HEK293T (cell line): Measurements from ENCODE around the gene CAMKMT.

Experiments used
- CTCF ChIA-PET: fragments of 350-600 bp; formaldehyde crosslinking; extraction: SDS; loops from one replicate; lab custom pipeline; 2021; ENCODE audit warnings: antibody characterized with exemption, inconsistent platforms; lab: Yijun Ruan, JAX
- POLR2A ChIA-PET: fragments of 350-600 bp; formaldehyde crosslinking; extraction: SDS; loops from one replicate; lab custom pipeline; 2020; ENCODE audit warnings: antibody characterized with exemption, inconsistent platforms; lab: Yijun Ruan, JAX
- DNase-seq: peaks from one replicate; pipeline ENCODE4 v3.0.0; 2012; ENCODE audit warnings: mixed read lengths; ENCODE audit errors: extremely low spot score
- ARNT ChIP-seq: fragments of 450-650 bp; IDR thresholded peaks from 2 replicates; pipeline ENCODE4 v1.6.1; 2017; ENCODE audit warnings: mild to moderate bottlenecking
- BHLHE40 ChIP-seq: fragments of 450-650 bp; IDR thresholded peaks from 2 replicates; pipeline ENCODE4 v1.6.1; 2016; ENCODE audit warnings: mild to moderate bottlenecking, moderate library complexity, borderline replicate concordance
- CTBP1 ChIP-seq: fragments of 450-650 bp; IDR thresholded peaks from 2 replicates; pipeline ENCODE4 v1.6.1; 2016; ENCODE audit warnings: borderline replicate concordance
- ELF4 ChIP-seq: fragments of 450-650 bp; IDR thresholded peaks from 2 replicates; pipeline ENCODE4 v1.6.1; 2017; ENCODE audit warnings: antibody characterized with exemption
- FOXA1 ChIP-seq: fragments of 450-650 bp; IDR thresholded peaks from 2 replicates; pipeline ENCODE4 v1.6.1; 2016; ENCODE audit warnings: mild to moderate bottlenecking
- FOXK2 ChIP-seq: fragments of 450-650 bp; IDR thresholded peaks from 2 replicates; pipeline ENCODE4 v1.6.1; 2016; ENCODE audit warnings: mild to moderate bottlenecking
- FOXM1 ChIP-seq: fragments of 450-650 bp; IDR thresholded peaks from 2 replicates; pipeline ENCODE4 v1.6.1; 2017; ENCODE audit warnings: mild to moderate bottlenecking, borderline replicate concordance
- HDGF ChIP-seq: fragments of 450-650 bp; IDR thresholded peaks from 2 replicates; pipeline ENCODE4 v1.6.1; 2017; ENCODE audit warnings: antibody characterized with exemption, borderline replicate concordance
- L3MBTL2 ChIP-seq: fragments of 450-650 bp; conservative IDR thresholded peaks from 2 replicates; pipeline ENCODE4 v1.6.1; 2016; ENCODE audit warnings: mild to moderate bottlenecking
- LEF1 ChIP-seq: fragments of 450-650 bp; IDR thresholded peaks from 2 replicates; pipeline ENCODE4 v1.6.1; 2017; ENCODE audit warnings: mild to moderate bottlenecking, borderline replicate concordance
- NFRKB ChIP-seq: fragments of 450-650 bp; IDR thresholded peaks from 2 replicates; pipeline ENCODE4 v1.6.1; 2016; ENCODE audit warnings: mild to moderate bottlenecking, moderate library complexity
- PKNOX1 ChIP-seq: fragments of 450-650 bp; IDR thresholded peaks from 2 replicates; pipeline ENCODE4 v1.6.1; 2016
- SP1 ChIP-seq: fragments of 450-650 bp; IDR thresholded peaks from 2 replicates; pipeline ENCODE4 v1.6.1; 2017
- SUZ12 ChIP-seq: fragments of 450-650 bp; IDR thresholded peaks from 2 replicates; pipeline ENCODE4 v1.6.1; 2016; ENCODE audit warnings: mild to moderate bottlenecking
- TARDBP ChIP-seq: fragments of 450-650 bp; IDR thresholded peaks from 2 replicates; pipeline ENCODE4 v1.6.1; 2016
- ZNF384 ChIP-seq: fragments of 450-650 bp; IDR thresholded peaks from 2 replicates; pipeline ENCODE4 v1.6.1; 2016

CAMKMT gene

DNA sequence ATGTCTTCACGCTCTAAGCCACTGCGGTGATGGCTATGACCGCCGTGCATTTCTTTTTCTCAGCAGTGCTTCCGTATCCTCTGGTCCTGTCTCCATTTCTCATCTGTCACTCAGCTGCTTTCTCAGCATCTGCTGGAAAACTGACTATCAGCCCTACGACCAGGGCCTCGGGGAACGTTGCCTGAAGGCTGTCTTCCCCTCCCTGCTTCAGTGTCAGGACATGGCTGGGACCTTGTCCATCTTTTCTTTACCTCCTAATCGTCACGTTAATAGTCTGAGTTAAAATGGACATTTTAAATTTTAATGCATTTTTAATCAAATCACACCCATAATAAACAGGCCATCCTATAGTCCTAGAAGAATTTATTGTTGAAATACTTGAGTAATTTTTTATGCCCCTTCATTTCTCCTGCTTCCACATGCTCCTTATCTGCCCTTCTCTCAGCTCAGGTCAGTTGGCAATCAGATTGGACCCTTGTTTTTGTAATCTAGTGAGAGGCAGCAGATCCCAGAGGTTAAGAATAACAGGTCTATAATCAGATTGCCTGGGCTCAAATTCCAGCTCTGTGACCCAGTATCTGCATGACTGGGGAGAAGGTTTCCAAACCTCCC lies 329.5 kb downstream of the CAMKMT start:
- ChIA-PET CTCF (no interaction called here), POLR2A (no interaction called here)
- TF ChIP-seq FOXK2 (no peak), SP1 (no peak), LEF1 (no peak), HDGF (no peak), PKNOX1 (no peak), TARDBP (no peak), NFRKB (no peak), BHLHE40 (no peak), L3MBTL2 (no peak), ARNT (no peak), FOXM1 (no peak), ZNF384 (no peak), ELF4 (no peak), CTBP1 (no peak), SUZ12 (no peak), FOXA1 (no peak)
- no peak for DNase-seq

DNA sequence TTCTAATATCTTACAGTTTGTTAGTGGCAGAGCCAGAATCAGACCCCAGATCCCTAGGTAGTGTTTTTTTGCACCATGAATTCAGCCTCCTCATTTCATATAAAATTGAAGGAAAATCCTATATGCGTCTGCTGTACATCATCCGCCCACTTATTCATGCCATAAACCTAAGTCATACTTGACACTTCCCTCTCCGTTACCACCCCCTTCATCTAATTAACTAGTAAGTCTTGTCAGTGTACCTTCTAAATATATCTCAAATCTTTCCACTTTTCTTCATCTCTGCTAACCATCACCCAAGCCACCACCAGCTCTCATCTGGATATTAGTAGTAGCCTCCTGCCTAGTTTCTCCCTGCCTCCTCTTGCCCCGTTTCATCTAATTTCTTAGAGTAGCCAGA lies 331.1 kb downstream of the CAMKMT start:
- CTCF ChIA-PET: no interaction called here
- POLR2A ChIA-PET: no interaction called here
- DNase-seq: no peak

GRCh38 chr2:44700824-44701223 lies 339.1 kb downstream of the CAMKMT start:
- POLR2A ChIA-PET: no interaction called here
- CTCF ChIA-PET: no interaction called here
- TF ChIP-seq L3MBTL2 (no peak), BHLHE40 (no peak), LEF1 (no peak), HDGF (no peak), FOXA1 (no peak)
- no peak for DNase-seq

More for the DNA sequence above, 331.1 kb downstream of the CAMKMT start:
- TF ChIP-seq LEF1 (no peak), PKNOX1 (no peak), TARDBP (no peak), FOXM1 (no peak), CTBP1 (no peak), L3MBTL2 (no peak), NFRKB (no peak), ELF4 (no peak), SP1 (no peak), ARNT (no peak), FOXA1 (no peak)

DNA sequence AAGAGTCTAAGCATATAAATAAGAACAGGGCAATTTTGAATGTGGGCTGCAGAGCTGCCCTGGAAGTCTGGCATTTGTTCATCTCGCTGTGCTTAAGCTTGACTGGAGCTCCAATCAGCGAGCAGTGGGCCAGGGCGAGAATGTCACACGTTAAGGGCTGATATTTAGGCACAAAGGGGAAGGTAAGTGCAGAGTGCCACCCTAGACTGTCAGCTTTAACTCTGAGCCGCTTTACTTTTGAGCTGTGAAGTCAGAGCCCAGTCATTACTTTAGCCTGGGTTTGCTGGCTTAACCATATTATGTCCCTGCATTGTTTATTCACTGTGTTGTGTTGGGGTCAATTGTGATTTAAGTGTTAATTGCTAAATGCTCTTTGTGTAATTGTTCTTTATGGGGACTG lies 343.6 kb downstream of the CAMKMT start:
- POLR2A ChIA-PET: no interaction called here
- CTCF ChIA-PET: interaction anchor here (0.7 to 0.9 kb wide), 2 partner anchors 87 to 190 kb away, joined by 3 to 6 read pairs; no protein-coding TSS in a partner anchor
- no peak for TF ChIP-seq SP1
- TF ChIP-seq L3MBTL2: no peak
- no peak for TF ChIP-seq ELF4
- no peak for TF ChIP-seq CTBP1
- TF ChIP-seq FOXM1: no peak
- no peak for TF ChIP-seq LEF1
- no peak for TF ChIP-seq FOXK2
- no peak for TF ChIP-seq FOXA1
- DNase-seq: no peak

DNA sequence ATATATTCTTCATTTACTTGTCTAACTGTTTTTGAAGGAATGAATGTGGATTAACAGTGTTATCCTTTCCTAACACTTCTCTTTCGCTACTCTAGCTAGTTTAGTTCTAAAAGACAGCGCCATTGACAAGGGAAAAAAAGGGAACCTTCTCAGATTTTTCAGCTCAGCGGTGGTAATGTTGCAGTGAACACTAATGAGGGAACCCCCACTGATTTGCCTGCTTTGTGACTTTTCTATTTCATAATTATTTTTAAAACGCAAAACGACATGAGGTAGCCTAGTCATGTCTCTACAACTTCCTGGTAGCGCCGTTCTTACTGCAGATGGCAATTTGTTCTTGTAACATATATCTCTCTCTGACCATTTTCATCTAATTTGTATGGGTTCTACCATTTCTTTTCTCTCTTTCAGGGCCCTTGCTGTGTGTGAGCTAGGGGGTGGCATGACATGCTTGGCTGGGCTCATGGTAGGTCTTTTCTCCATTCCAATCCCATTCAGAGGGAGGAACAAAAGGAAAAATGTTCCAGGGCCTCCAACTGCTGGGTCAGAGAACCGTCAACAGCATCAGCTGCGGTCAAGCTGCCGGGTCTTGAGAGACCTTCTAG lies 344.2 kb downstream of the CAMKMT start:
- TF ChIP-seq SUZ12: no peak
- no peak for TF ChIP-seq BHLHE40
- TF ChIP-seq LEF1: no peak
- no peak for TF ChIP-seq TARDBP
- no peak for TF ChIP-seq FOXA1
- TF ChIP-seq FOXM1: no peak
- no peak for TF ChIP-seq FOXK2
- no peak for TF ChIP-seq NFRKB
- TF ChIP-seq L3MBTL2: no peak
- no peak for TF ChIP-seq ELF4
- no peak for TF ChIP-seq ZNF384
- no peak for TF ChIP-seq HDGF
- no peak for TF ChIP-seq CTBP1
- no peak for TF ChIP-seq ARNT
- no peak for TF ChIP-seq PKNOX1
- no peak for TF ChIP-seq SP1
- ChIA-PET CTCF (no interaction called here), POLR2A (no interaction called here)
- DNase-seq: no peak
